Esophagus muscularis mucosa (tissue), 4 donors: ENCODE measurements around the gene OR14A16.

Source experiments
- CTCF ChIP-seq, 3 experiments: fragments of 200-600 bp in 2 of 3; fragments of 450-650 bp in 1 of 3; sonication (generic) in 2 of 3; IDR thresholded peaks; one replicate each; pipeline ENCODE4 v1.5.1; 2017 to 2019; ENCODE audit warnings: antibody characterized with exemption in 3 of 3, mild to moderate bottlenecking in 2 of 3, moderate library complexity in 1 of 3
- EP300 ChIP-seq: sonication (generic); formaldehyde crosslinking; IDR thresholded peaks from one replicate; pipeline ENCODE4 v1.6.1; 2017; ENCODE audit warnings: antibody characterized with exemption
- POLR2A ChIP-seq: fragments of 450-650 bp; IDR thresholded peaks from one replicate; pipeline ENCODE4 v1.6.1; 2017; ENCODE audit warnings: antibody characterized with exemption, moderate library complexity, mild to moderate bottlenecking, low read depth
- POLR2AphosphoS5 ChIP-seq, 2 donors: sonication (generic); formaldehyde crosslinking; IDR thresholded peaks; one replicate each; pipeline ENCODE4 v1.6.1; 2017; ENCODE audit warnings: antibody characterized with exemption in 2 of 2

DNA sequence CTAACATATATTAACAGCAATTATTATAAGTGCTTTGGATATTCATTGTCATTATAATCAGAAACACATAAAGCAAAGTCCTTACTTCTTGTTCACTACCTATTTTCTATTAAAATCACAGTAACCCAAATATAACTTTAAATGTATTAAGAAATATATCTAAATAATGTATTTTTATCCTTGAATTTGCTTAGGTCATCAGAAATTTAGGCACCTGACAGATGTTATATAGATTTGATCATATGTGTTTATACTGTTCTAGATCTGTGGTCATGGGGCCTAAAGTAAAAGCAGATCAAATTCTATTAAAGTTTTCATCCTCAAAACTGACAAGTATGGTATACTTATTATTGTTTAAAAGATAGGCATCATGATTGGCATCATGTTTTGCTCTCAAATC, 54.3 kb downstream of the OR14A16 start:
- TF ChIP-seq POLR2AphosphoS5 (IDR thresholded peaks at IDR 0.05) (no peak), CTCF (IDR thresholded peaks at IDR 0.05) (no peak), POLR2A (no peak), EP300 (no peak)
